ENCODE measurements around the gene NRXN3.
A peak's percentile ranks its signal among the peaks of the same experiment; 100 is the strongest.
"Not testable (repeated sequence)": the region's sequence is repeated elsewhere in the genome, so short reads cannot be mapped to it uniquely, and the experiment has no call there.

NRXN3 gene

GRCh38 chr14:78417532-78417931 is 247.4 kb downstream of the NRXN3 start:
- no peak for DNase-seq

DNA sequence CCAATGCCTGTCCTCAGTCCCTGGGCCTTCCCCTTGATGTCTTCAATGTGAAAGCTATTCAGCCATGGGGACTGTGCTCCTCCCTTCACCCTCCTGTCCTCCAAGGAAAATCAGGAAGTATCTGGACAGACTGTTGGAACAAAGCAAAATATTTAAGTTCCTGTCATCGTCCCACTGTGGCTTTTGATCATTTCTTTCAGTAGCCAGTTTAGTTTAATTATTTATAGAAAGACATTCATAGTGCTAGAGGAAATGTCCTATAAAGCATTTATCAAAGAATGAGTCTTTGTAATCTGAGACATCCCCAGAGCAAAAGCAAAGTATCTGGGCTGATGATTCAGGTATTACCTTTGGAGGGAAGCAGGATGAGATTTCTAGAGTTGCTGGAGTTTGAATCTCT is 254.1 kb downstream of the NRXN3 start:
- no peak for DNase-seq

GRCh38 chr14:78425330-78425729 is 255.2 kb downstream of the NRXN3 start:
- DNase-seq: no peak

- no peak for DNase-seq
Measured at GRCh38 chr14:78425782-78426181, 255.6 kb downstream of the NRXN3 start.

DNA sequence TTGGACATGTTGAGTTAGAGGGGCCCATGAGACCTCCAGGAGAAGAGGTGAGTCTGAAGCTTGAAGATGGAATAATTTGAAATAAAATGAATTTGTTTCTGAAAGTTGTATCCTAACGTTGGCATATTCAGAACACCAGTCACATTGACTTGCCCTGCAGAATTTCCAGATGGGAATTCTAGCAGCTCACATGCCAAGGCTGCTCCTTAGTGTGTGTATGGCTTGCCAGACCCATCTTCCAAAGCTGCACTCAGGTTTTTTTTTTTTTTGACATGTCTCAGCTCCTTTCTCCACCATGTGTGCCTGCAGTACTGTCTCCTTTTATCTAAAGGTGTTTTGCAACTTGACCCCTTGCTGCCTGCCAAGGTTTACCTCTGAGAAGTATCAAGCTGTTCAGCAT is 261.9 kb downstream of the NRXN3 start:
- DNase-seq: no peak

- DNase-seq: not testable (repeated sequence)
Measured at GRCh38 chr14:78437448-78437847, 267.3 kb downstream of the NRXN3 start.

DNA sequence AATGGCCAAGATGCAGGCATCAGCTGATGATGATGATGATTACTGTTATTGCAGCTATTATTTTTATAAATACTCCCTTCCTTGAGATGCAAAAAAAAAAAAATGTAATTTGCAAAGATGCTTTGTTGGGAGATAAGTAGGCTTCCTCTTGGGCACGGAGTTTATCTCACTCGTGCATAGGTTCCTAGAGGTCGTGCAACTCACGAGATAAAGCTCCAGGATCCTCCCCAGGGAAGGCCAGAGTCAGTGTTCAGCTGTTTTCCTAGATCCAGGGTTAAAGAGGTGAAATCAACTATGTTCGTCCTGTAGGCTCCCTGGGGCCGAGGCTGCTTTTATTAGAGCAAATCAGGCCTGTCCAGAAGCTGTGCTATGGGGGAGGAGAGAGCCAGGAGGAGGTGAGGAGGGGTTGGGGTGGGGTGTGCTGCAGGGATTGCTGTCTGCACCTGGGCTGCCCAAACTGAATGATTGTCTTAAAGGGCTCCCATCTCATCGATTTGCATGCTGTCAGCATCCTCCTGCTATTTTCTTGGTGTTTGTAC is 270.3 kb downstream of the NRXN3 start:
- no peak for DNase-seq

DNA sequence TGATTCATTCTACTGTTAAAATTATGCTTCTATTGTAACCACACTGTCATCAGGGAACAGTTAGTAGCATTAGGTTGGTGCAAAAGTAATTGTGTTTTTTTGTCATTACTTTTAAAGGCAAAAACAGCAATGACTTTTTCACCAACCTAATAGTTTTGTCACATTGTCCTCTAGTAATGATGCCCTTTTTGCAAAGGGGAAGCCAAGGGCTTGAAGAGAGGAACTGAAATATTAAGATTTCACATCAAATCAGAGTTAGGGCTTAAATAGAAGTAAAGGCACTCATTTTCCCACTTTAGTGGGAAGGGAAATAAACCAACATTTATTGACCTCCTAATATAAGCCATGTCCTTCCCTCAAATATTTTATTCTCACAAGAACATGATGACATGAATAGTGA is 273.7 kb downstream of the NRXN3 start:
- no peak for DNase-seq

- DNase-seq: no peak
Measured at GRCh38 chr14:78445275-78445674, 275.1 kb downstream of the NRXN3 start.

DNA sequence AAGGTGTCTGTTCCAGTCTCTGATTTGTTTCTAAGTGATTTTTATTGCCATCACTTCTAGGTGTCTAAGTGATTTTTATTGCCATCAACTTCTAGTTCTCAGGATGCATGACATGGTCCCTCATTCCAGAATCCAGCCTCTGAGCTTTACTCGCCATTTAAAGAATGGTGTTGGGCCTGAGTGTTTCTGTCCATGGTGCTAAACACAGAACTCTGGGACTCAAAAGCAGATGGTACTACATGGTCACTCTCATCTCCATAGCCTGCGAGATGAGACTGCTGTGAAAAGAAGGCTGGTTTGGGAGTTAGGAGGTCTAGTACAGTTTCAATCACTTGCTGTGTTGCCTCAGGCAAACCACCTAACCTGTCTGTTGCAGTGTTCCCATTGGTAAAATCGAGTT is 276.6 kb downstream of the NRXN3 start:
- no peak for DNase-seq

DNA sequence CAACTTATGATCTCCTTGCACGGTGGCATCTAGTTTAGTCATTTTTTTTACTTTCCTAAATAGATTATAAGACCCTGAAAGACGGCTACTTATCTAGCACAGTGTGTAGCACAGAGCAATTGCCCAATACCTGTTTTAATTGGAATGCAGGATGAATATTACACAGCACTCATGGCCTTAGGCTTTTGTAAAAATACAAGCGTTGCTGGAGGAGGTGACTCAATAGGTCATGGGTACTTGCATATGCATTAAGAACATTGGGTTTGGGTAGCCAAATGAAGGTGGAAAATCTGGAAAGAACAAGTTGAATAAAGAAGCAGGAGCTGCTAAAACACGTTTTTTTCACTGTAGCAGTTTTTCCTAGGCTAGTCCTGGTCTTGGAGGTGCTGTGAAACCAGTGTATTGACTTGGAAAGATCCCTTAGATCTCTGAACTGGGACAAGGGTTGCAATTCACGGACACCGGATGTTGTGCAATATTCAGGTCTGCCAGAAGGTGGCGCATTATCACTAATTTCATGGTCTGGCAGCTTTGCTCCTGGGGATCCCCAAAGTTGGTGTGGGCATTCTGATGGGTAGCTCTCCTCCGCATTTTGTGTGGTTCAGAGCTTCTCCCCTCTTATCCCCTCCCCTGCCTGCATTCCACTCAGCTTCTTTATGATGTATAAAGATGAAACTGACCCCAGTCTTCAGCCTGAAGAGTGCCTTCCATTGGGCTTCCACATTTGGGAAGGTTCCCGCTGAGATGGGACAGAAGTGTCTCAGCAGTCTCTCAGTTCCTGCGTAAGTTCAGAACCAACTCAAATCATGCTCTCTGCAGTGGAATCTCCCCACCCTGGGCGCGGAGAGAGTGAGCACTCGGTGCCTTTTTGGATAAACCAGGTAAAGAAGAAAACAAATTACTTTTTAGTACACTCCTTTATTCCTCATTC is 278.3 kb downstream of the NRXN3 start:
- DNase-seq: peak; percentile 33 to 50

DNA sequence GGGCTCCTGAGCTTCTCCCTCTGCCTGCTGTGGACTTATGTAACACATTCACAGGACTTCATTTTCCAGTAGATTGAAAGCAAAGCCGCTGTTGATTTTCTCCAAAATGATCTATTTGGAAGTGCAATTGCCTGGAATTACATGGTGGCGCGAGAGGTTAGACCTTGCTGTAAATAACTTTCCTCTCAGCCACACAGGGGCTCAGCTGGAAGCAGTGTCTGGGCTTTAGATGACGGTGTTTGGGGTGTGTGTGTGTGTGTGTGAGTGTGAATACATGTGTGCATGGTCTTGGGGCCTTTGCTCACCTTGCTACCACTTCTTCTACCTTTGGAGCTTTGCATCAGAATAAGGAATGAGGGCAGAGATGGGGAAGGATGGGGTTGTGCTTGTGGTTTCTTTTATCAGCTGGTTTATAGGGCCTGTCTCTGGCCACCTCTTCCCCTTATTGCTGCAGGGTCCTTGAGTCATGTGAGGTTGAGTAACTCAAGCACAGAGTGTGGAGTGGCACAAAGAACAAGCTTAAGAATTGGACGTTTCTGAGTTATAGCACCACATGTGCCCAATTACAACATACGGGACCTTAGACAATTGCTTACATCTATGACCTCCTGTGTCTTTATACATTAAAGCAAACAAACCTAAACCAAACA is 280.6 kb downstream of the NRXN3 start:
- no peak for DNase-seq

DNA sequence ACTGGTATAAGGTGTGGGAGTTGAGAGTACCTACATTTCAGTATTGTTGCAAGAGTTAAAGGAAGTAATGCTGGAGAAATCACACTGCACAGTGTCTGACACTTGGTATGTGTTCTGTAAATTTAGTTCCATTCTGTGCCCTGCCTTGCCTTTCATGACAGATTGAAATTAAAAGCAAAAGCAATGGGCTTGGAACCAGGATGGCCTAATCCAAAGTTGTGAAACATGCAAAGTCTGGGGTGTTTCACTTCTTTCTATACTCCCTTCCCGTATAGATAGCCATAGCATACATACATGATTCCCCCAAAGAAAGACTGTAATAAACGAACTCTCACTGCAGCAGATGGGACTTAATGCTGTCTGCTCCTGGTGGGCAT is 281.1 kb downstream of the NRXN3 start:
- no peak for DNase-seq

GRCh38 chr14:78455896-78456435 is 285.8 kb downstream of the NRXN3 start:
- DNase-seq: peak; percentile 13 to 16

- DNase-seq: no peak
Measured at GRCh38 chr14:78469947-78470346, 299.8 kb downstream of the NRXN3 start.

- no peak for DNase-seq
Measured at GRCh38 chr14:78479127-78479780, 309.1 kb downstream of the NRXN3 start.

GRCh38 chr14:78484028-78484427 is 313.9 kb downstream of the NRXN3 start:
- DNase-seq: no peak

DNA sequence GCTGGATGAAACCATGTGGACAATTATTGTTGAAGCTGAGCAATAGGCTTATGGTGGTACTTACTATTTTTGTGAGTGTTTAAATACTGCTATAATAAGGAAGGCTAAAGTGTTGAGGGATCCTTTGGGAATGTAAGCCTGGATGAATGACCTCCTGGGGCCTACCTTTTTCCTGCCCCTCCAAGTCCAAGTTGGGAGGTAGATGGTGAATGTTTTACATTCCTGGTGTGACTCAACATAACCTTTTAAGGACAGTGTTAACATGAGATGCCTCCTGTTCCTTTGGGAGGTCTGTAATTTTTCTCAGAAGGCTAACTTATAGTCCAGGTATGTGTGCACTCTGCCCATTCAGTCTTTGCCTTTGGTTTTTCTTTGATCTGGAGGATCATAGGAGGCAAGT is 315.9 kb downstream of the NRXN3 start:
- no peak for DNase-seq

GRCh38 chr14:78486621-78487020 is 316.4 kb downstream of the NRXN3 start:
- no peak for DNase-seq

DNA sequence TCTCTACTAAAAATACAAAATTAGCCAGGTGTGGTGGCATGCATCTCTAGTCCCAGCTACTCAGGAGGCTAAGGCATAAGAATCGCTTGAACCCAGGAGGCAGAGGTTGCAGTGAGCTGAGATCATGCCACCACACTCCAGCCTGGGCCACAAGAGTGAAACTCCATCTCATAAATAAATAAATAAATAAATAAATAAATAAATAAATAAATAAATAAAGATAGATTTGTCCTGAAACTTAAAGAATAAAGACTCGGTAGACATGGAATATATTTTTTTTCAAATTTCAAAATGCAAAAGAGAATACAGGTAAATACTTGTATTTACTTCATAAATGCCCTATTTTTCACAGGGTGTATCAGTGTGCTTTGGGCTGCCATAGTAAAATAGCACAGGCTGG is 317.4 kb downstream of the NRXN3 start:
- not testable (repeated sequence) for DNase-seq

DNA sequence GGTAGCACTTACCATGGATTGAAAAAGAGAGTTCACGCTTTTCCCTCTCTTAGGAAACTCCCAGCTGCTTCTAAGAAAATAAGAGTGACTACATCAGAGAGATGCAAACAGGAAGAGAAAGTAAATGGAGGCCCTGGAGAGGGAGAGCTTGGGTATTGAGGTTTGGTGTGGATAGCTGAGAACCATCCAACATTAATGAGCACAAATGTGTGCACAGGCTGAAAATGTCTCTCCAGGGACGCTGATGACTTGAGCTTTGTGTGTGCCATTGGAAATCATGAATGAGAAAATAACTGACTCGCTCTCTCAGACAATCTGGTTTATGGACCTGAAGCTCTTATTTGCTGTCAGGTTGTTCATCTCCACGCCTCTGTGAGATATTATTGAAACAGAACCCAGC is 318.8 kb downstream of the NRXN3 start:
- DNase-seq: no peak

DNA sequence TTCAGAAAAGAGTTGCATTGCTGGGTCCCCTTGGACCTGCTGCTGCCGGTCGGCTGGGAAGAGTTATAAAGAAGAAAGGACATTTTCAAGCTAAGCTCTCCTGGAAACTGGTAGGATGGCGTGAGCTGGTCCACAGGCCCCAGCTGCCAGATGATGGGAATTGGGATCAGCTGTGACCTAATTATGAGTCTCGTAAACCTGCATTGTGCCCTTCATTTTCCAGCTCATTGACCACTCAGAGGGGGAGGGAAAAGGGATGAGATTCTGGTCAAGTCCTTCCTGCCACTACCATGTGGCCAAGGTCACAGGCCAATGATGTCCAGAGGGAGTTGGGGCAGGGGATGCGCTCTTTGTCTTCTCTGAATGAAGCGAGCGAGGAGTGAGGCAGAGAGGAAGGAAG is 320.9 kb downstream of the NRXN3 start:
- DNase-seq: no peak

- peak in 1 of 2 donors; percentile 13 for DNase-seq
Measured at GRCh38 chr14:78498062-78498595, 328.0 kb downstream of the NRXN3 start.
